Activated CD4-positive, alpha-beta T cell treated with anti-CD3 and anti-CD28 coated beads, Interleukin-2, amount 10 ng/mL, durations not matched to agents 7 days and 5 days (primary cell): Measurements from ENCODE around the gene PSMG3. TPM values are rescaled to one million over a fixed set of nuclear protein-coding genes. Genes with fewer than 3 reads are reported as not detected.

Experiments used
- CTCF ChIA-PET: fragments of 350-600 bp; sonication (Branson Sonifier 250); formaldehyde crosslinking; loops from one replicate; lab custom pipeline; 2021; ENCODE audit warnings: antibody characterized with exemption; lab: Charles Lee
- POLR2A ChIA-PET: fragments of 350-600 bp; sonication (Branson Sonifier 250); formaldehyde crosslinking; loops from one replicate; lab custom pipeline; 2021; ENCODE audit warnings: antibody characterized with exemption; lab: Charles Lee
- DNase-seq: peaks from one replicate; pipeline ENCODE4 v3.0.0-alpha.2; 2020
- H3K27ac Mint-ChIP-seq: one replicate; pipeline ENCODE4 v1.8.0; 2021; ENCODE audit warnings: mild to moderate bottlenecking, moderate library complexity, mixed read lengths
- H3K27me3 Mint-ChIP-seq: one replicate; pipeline ENCODE4 v1.8.0; 2021; ENCODE audit warnings: mixed read lengths
- H3K36me3 Mint-ChIP-seq: one replicate; pipeline ENCODE4 v1.8.0; 2021; ENCODE audit warnings: low read depth, mixed read lengths
- H3K4me1 Mint-ChIP-seq: one replicate; pipeline ENCODE4 v1.8.0; 2021; ENCODE audit warnings: mixed read lengths
- H3K4me3 Mint-ChIP-seq: one replicate; pipeline ENCODE4 v1.8.0; 2021; ENCODE audit warnings: mild to moderate bottlenecking, moderate library complexity, mixed read lengths
- H3K9me3 Mint-ChIP-seq: one replicate; pipeline ENCODE4 v1.8.0; 2021; ENCODE audit warnings: mixed read lengths
- total RNA-seq, 2 experiments: library from RNA; stranded (reverse); gene quantifications; one replicate each; pipeline ENCODE4 v1.2.3, GENCODE V29; 2021

The PSMG3 gene
- total RNA-seq, 2 experiments from 2014 or later: 23.1 to 29.3 TPM

DNA sequence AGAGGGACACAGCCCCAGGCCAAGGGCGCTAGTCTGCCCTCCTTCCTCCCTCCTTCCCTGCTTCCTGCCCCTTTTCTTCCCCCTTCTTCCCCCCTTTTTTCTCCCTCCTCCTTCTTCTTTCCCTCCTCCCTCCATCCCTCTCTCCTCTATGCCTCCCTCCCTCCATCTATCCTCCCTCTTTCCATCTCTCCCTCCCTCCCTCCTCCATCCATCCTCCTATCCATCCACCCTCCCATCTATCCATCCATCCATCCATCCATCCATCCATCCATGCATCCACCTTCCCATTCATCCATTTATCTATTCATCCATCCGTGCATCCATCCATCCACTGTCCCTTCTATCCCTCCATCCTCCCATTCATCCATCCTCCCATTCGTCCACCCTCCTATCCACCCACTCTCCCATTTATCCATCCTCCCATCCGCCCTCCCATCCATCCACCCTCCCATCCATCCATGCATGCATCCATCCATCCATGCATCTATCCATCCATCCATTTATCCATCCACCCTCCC lies 24.1 kb upstream of the PSMG3 start:
- H3K27me3 Mint-ChIP-seq: peaks cover 28% of the 10 kb centered on the region
- H3K36me3 Mint-ChIP-seq: no peaks in the 10 kb centered on the region
- no peak for DNase-seq
- H3K4me3 Mint-ChIP-seq: no peak overlapping the region
- no peak overlapping the region for H3K27ac Mint-ChIP-seq
- peaks cover 16% of the 10 kb centered on the region for H3K4me1 Mint-ChIP-seq
- H3K9me3 Mint-ChIP-seq: peaks cover 2% of the 10 kb centered on the region
- ChIA-PET POLR2A (no interaction called here), CTCF (no interaction called here)

DNA sequence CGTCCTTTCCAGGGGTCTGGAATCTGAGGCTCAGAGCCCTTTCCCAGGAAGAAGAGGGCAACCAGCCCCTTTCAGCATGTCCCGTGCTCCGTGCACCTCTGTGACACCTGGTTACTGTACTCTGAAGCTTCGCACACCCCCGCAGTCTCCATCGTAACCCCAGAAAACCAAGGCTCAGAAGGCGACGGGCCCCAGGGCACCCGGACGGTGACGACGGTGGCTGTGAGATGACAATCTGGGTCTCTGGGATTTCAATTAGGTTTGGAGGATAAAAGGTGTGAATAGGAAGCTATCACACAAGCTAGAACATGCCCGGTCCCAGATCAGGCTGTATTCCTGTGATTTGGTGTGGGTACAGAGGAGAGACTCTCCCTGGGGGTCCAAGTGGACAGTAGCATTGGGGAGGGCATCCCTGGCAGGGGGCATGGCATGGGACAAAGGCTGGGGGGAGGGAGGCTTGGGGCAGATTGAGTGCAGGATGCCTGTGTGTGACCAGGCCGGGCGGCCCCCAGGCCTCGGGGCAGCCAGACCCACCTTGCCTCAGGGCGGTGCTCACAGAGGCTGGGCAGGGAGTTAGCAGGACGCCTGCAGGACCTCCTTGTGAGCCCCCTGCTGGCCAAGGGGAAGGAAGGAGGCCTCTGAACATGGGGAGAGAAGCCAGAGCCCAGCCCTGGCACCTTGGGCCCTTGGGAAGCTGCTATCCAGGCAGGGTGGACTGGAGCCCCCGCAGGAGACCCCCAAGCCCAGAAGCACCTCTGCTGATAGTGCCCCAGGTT lies 23.4 kb upstream of the PSMG3 start:
- DNase-seq: no peak
- H3K9me3 Mint-ChIP-seq: peaks cover 3% of the 10 kb centered on the region
- ChIA-PET CTCF (no interaction called here), POLR2A (no interaction called here)
- H3K4me1 Mint-ChIP-seq: peaks cover 16% of the 10 kb centered on the region
- H3K4me3 Mint-ChIP-seq: no peak overlapping the region
- H3K27ac Mint-ChIP-seq: no peak overlapping the region
- H3K36me3 Mint-ChIP-seq: no peaks in the 10 kb centered on the region
- peaks cover 28% of the 10 kb centered on the region for H3K27me3 Mint-ChIP-seq

DNA sequence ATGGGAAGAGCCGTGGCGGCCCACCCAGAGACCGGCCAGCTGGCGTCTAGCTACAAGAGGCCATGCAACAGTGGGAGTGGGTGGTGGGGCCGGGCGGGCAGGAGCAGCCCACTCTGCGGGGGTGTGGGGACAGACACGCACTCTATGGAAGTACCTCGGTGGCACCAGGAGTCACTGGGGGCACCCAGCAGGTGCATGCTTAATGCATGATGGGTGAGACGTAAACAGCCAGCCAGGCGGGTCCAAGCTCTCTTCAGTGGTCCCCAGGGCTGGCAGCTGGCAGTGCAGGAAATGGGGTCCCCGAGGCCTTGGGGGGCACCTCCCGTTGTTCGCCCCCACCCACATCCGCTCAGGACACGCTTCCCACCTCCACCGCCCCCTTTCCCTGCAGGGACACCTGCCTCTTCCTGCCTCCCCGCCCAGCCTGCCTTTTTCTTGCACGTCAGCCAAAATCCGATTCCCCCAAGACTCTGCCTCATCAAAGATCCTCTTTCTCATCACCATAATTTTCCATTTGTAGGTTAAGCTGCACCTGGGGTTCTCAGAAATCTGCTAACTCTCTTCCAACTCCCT lies 22.6 kb upstream of the PSMG3 start:
- no peak for DNase-seq
- H3K36me3 Mint-ChIP-seq: no peaks in the 10 kb centered on the region
- ChIA-PET CTCF (interaction anchor here (1.5 kb wide), 1 partner anchor 13 kb away, joined by 3 read pairs; no protein-coding TSS in a partner anchor), POLR2A (no interaction called here)
- H3K27ac Mint-ChIP-seq: no peak overlapping the region
- H3K4me3 Mint-ChIP-seq: no peak overlapping the region
- H3K9me3 Mint-ChIP-seq: peaks cover 6% of the 10 kb centered on the region
- peaks cover 16% of the 10 kb centered on the region for H3K4me1 Mint-ChIP-seq
- peaks cover 28% of the 10 kb centered on the region for H3K27me3 Mint-ChIP-seq

DNA sequence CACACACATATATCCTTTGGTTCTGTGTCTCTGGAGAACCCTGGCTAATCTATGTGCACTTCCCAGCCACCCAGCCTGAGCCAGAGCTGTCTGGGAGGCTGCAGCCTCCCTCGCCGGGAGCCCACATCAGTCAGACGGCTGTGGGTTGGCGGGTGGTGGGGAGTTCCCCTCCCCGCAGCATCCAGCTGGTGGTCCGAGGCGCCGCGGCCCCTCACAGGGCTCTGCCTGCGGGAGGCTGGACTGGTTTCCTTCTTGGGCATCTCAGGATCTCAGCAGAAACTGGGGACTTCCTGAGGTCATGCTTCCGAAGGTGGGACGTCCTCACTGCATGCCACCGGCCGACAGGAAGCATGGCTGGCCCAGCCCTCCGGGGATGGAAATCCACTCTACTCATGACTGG lies 22.0 kb upstream of the PSMG3 start:
- no peaks in the 10 kb centered on the region for H3K36me3 Mint-ChIP-seq
- CTCF ChIA-PET: interaction anchor here (1.5 kb wide), 1 partner anchor 13 kb away, joined by 3 read pairs; no protein-coding TSS in a partner anchor
- H3K9me3 Mint-ChIP-seq: peaks cover 6% of the 10 kb centered on the region
- DNase-seq: no peak
- no peak overlapping the region for H3K4me3 Mint-ChIP-seq
- no peak overlapping the region for H3K27ac Mint-ChIP-seq
- peaks cover 28% of the 10 kb centered on the region for H3K27me3 Mint-ChIP-seq
- POLR2A ChIA-PET: no interaction called here
- H3K4me1 Mint-ChIP-seq: peaks cover 16% of the 10 kb centered on the region

DNA sequence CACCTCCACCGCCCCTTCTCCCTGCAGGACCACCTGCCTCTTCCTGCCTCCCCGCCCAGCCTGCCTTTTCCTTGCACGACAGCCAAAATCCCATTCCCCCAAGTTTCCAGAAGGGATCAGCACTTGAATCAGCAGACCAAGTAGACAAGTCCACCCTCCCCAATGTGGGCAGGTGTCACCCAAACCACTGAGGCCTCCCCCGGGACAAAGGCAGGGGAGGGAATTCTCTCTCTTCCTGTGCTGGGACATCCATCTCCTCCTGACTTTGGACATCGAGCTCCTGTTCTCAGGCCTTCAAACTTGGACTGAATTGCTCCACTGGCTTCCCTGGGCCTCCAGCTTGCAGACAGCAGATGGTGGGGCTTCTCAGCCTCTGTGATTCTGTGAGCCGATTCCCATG lies 21.6 kb upstream of the PSMG3 start:
- no peak overlapping the region for H3K4me3 Mint-ChIP-seq

DNA sequence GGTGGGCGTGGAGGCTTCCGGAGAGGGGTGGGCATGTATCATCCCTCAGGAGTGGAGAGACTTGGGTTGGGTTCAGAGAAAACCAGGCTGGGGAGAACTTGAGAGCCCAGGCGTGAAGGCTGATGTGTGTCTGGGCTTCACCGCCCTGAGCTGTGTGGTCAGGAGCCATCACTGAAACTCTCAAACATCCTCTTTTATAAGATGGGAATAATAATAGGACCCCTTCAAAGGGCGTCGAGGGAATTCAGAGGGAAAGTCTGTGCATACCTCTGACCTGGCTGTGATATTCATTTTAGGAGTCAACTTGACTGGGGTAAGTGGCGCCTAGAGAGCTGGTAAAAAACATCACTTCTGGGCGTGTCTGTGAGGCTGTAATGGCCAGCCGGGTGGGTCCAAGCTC lies 21.1 kb upstream of the PSMG3 start:
- Mint-ChIP-seq H3K4me3 (no peak overlapping the region), H3K27me3 (peaks cover 28% of the 10 kb centered on the region), H3K36me3 (no peaks in the 10 kb centered on the region), H3K27ac (no peak overlapping the region), H3K9me3 (peaks cover 6% of the 10 kb centered on the region), H3K4me1 (peaks cover 16% of the 10 kb centered on the region)
- CTCF ChIA-PET: interaction anchor here (0.6 kb wide), 2 partner anchors 9 to 791 kb away, joined by 3 to 4 read pairs; no protein-coding TSS in a partner anchor
- DNase-seq: no peak
- POLR2A ChIA-PET: no interaction called here

More for the DNA sequence above, 21.6 kb upstream of the PSMG3 start:
- no peak for DNase-seq
- CTCF ChIA-PET: interaction anchor here (0.6 to 1.5 kb wide), 2 partner anchors 12 to 791 kb away, joined by 3 read pairs; no protein-coding TSS in a partner anchor
- POLR2A ChIA-PET: no interaction called here
- no peaks in the 10 kb centered on the region for H3K36me3 Mint-ChIP-seq
- H3K9me3 Mint-ChIP-seq: peaks cover 6% of the 10 kb centered on the region
- H3K27ac Mint-ChIP-seq: no peak overlapping the region
- H3K4me1 Mint-ChIP-seq: peaks cover 16% of the 10 kb centered on the region
- H3K27me3 Mint-ChIP-seq: peaks cover 28% of the 10 kb centered on the region

DNA sequence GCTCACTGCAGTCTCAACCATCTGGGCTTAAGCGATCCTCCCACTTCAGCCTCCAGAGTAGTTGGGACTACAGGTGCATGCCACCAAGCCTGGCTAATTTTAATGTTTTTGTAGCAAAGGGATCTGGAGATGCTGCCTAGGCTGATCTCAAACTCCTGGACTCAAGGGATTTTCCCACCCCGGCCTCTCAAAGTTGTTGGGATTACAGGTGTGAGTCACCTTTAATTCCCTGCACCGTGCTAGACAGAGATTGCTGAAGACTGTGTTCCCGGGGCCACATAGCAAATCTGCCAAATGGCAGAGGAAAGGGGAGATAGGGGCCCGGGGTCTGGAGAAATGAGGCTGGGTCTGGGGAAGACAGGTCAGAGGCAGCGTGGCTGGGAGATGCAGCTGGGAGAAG lies 20.6 kb upstream of the PSMG3 start:
- ChIA-PET CTCF (interaction anchor here (0.6 kb wide), 2 partner anchors 9 to 70 kb away, joined by 3 to 4 read pairs; no protein-coding TSS in a partner anchor), POLR2A (no interaction called here)
- Mint-ChIP-seq H3K27ac (no peak overlapping the region), H3K27me3 (peaks cover 28% of the 10 kb centered on the region), H3K4me1 (peaks cover 16% of the 10 kb centered on the region), H3K36me3 (no peaks in the 10 kb centered on the region), H3K4me3 (no peak overlapping the region), H3K9me3 (peaks cover 6% of the 10 kb centered on the region)
- DNase-seq: no peak

DNA sequence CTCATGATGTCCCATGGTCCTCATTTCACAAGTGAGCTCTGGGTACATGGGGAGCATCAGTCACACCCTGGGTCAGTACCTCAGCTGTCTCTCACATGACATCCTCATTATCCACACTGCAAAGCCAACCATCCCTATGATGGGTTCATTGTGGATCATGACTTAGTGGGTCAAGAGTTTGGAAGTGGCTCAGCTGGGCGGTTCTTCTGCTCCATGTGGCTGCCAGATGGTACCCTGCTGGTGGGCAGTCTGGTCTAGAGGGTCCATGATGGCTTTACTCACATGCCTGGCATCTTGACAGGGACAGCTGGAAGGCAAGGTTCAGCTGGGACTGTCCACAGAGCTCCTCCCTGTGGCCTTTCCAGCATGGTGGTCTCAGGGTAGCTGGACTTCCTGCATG lies 19.1 kb upstream of the PSMG3 start:
- H3K27ac Mint-ChIP-seq: no peak overlapping the region
- no peaks in the 10 kb centered on the region for H3K36me3 Mint-ChIP-seq
- CTCF ChIA-PET: interaction anchor here (1.3 kb wide), 1 partner anchor 21 kb away, joined by 4 read pairs; no protein-coding TSS in a partner anchor
- no peak overlapping the region for H3K4me3 Mint-ChIP-seq
- H3K4me1 Mint-ChIP-seq: peaks cover 16% of the 10 kb centered on the region
- no peak for DNase-seq
- POLR2A ChIA-PET: no interaction called here
- peaks cover 28% of the 10 kb centered on the region for H3K27me3 Mint-ChIP-seq
- peaks cover 6% of the 10 kb centered on the region for H3K9me3 Mint-ChIP-seq

DNA sequence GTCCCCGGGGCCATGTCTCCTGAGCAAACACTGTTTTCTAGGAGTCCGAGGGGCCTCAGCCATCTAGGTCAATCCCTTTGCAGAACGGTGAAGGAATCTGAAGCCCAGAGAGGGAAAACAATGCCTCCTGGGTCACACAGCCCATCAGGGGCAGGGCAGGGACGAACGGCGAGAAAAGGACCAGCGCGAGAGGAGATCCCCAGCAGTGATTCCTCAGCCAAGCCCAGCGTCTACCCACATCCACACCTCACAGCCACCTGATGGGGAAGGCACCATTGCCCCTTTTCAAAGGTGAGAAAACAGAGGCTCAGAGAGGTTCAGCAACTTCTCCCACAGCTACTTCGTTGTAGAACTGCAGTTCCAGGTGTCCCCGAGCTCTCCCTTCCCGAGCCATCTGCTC lies 17.9 kb upstream of the PSMG3 start:
- H3K36me3 Mint-ChIP-seq: no peaks in the 10 kb centered on the region
- H3K4me1 Mint-ChIP-seq: peaks cover 15% of the 10 kb centered on the region
- ChIA-PET CTCF (no interaction called here), POLR2A (no interaction called here)
- peaks cover 24% of the 10 kb centered on the region for H3K27me3 Mint-ChIP-seq
- no peak overlapping the region for H3K27ac Mint-ChIP-seq
- no peak overlapping the region for H3K4me3 Mint-ChIP-seq
- no peak for DNase-seq
- H3K9me3 Mint-ChIP-seq: peaks cover 6% of the 10 kb centered on the region

DNA sequence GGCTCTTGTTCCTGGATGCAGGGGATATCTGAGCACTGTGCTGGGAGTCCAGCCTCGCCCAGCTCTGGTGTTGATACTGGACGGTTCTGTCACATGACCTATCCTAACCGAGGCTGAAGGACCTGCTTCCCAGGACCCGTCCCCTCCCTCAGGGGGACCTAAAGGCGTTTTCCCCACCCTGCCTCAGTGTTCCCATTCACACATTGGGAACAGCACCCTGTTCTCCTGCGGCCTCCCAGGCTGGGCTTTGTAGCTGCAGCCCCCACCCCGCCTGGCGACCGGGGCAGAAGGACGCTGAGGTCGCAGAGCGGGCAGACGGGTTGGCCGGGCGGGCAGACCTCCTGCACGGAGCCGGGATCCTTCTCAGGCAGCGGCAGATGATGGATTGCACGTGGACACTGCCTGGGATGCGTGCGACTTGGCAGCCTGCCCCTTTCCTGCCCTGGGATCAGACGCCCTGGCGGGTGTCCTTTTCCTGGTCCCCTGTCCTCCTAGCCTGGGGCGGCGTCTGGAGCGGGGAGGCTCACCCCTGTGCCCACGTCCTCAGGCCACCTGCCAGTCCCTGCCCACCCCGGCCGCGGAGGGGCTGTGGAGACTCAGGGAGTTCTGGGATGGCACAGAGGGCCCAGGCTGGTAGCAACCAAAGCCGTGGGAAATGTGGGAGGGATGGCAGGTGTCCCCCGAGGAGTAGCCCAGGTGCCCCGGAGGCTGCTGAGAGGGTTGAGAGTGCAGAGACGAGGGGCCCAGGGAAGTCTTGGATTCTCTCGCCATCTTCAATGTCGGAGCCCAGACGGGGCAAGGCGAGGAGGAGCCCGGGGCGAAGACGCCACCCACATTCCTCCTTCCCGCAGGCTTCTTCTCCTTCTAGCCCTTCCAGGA lies 17.2 kb upstream of the PSMG3 start:
- POLR2A ChIA-PET: no interaction called here
- peaks cover 8% of the 10 kb centered on the region for H3K4me1 Mint-ChIP-seq
- peaks cover 18% of the 10 kb centered on the region for H3K27me3 Mint-ChIP-seq
- no peak overlapping the region for H3K27ac Mint-ChIP-seq
- CTCF ChIA-PET: no interaction called here
- H3K4me3 Mint-ChIP-seq: no peak overlapping the region
- H3K36me3 Mint-ChIP-seq: no peaks in the 10 kb centered on the region
- H3K9me3 Mint-ChIP-seq: peaks cover 6% of the 10 kb centered on the region
- no peak for DNase-seq

DNA sequence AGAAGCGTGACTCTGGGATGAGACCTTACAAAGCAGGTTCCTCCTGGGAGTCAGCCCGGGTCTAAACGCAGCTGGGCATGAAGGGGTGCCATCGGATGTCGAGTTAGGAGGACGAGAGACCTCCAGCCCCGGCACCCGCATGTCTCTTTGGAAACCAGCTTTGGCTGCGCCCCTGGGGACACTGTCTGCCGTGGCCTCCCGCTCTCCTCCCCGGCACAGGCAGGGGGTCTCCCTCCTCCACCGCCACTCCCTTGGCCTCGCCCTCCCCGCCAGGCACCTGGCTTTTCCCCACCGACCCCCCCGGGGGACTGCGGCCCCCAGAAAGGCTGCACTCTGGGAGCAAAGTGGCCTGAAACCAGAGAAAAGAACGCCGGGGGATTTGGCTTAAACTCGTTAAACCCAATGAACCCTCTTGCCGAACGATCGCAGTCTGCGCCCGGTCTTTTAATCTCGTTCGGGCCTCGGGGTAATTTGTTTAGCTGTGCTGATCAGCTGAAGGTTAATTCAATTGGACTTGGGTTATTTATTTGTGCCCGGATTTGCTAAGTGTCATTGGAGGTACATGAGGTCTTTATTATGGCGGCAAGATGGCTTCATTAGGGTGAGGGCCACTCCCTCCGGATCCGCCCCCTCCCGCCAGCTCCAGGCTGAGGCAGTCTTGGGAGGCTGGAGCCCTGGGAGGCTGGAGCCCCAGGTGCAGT lies 16.4 kb upstream of the PSMG3 start:
- H3K9me3 Mint-ChIP-seq: peaks cover 6% of the 10 kb centered on the region
- CTCF ChIA-PET: no interaction called here
- peaks cover 1% of the 10 kb centered on the region for H3K4me1 Mint-ChIP-seq
- H3K27ac Mint-ChIP-seq: no peak overlapping the region
- peaks cover 11% of the 10 kb centered on the region for H3K27me3 Mint-ChIP-seq
- DNase-seq: no peak
- no peak overlapping the region for H3K4me3 Mint-ChIP-seq
- H3K36me3 Mint-ChIP-seq: no peaks in the 10 kb centered on the region
- POLR2A ChIA-PET: interaction anchor here (0.6 kb wide), 1 partner anchor 590 kb away, joined by 7 read pairs; no protein-coding TSS in a partner anchor
